PC-3 (cell line): ENCODE data around the gene FARP1.

Source experiments
- CTCF ChIP-seq: fragments of 300-600 bp; sonication (generic); conservative IDR thresholded peaks from 2 replicates; pipeline ENCODE4 v1.5.1; 2017; ENCODE audit warnings: antibody characterized with exemption, low read depth, mild to moderate bottlenecking, low read length
- EZH2 ChIP-seq: fragments of 300-600 bp; sonication (generic); IDR thresholded peaks from one replicate; pipeline ENCODE4 v1.6.1; 2017; ENCODE audit warnings: antibody characterized with exemption, mild to moderate bottlenecking, low read length; ENCODE audit not compliant: unreplicated experiment
- EZH2phosphoT487 ChIP-seq: fragments of 300-600 bp; sonication (generic); IDR thresholded peaks from 2 replicates; pipeline ENCODE4 v1.6.1; 2018; ENCODE audit warnings: mild to moderate bottlenecking, antibody characterized with exemption, low read length, borderline replicate concordance

- TF ChIP-seq EZH2: no peak
- no peak for TF ChIP-seq CTCF
- TF ChIP-seq EZH2phosphoT487: no peak
These were observed 316.3 kb downstream of the FARP1 start for GRCh38 chr13:98459171-98459681.
